ENCODE measurements around the gene SIGLEC7. TPM values are rescaled to one million over a fixed set of nuclear protein-coding genes. Genes with fewer than 3 reads are reported as not detected.

SIGLEC7 gene
- polyA plus RNA-seq, 1 of the 3 experiments (the other 2 are of a cell fraction), result not detected

GRCh38 chr19:51100601-51101000 lies 41.5 kb upstream of the SIGLEC7 start (continued):
- no peak for TF ChIP-seq CTCF (IDR thresholded peaks at IDR 0.05)
- no peak for TF ChIP-seq ELF1 (IDR thresholded peaks at IDR 0.05)
- no peak for TF ChIP-seq CHD2 (IDR thresholded peaks at IDR 0.05; ENCODE audit: low read length, partially characterized antibody)
- no peak for TF ChIP-seq USF2 (IDR thresholded peaks at IDR 0.05; ENCODE audit: borderline replicate concordance, low read depth, low read length)
- TF ChIP-seq GABPA (IDR thresholded peaks at IDR 0.05; ENCODE audit: low read depth), result no peak
- TF ChIP-seq MAX (IDR thresholded peaks at IDR 0.05; ENCODE audit: low read depth), result no peak
- no peak for TF ChIP-seq RAD21 (IDR thresholded peaks at IDR 0.05; ENCODE audit: low read length)

- WGBS (ENCODE audit: low lambda C conversion rate), result 66% methylated on average over 5 of the region's 5 CpGs
- CTCF ChIA-PET, result interaction anchor here (1.1 kb wide), 2 partner anchors 80 to 179 kb away, joined by 4 to 5 read pairs; no protein-coding TSS in a partner anchor
These were observed 40.8 kb upstream of the SIGLEC7 start for GRCh38 chr19:51101171-51101865.

More at GRCh38 chr19:51101171-51101865, 40.8 kb upstream of the SIGLEC7 start:
- POLR2A ChIA-PET, result no interaction called here
- H2AFZ ChIP-seq (ENCODE audit: low read depth), result no peak overlapping the region
- H3K9me3 ChIP-seq, result no peaks in the 10 kb centered on the region
- H3K27me3 ChIP-seq (ENCODE audit: insufficient read depth), result no peaks in the 10 kb centered on the region
- no peaks in the 10 kb centered on the region for H3F3A ChIP-seq (replicated peaks; ENCODE audit: insufficient read depth)
- no peak overlapping the region for H3K9ac ChIP-seq
- H3K36me3 ChIP-seq (replicated peaks in 1 of 2; ENCODE audit: control insufficient read depth in 1 of 2, insufficient read depth in 2 of 2, low read length in 1 of 2), result peaks cover 11 to 40% of the 10 kb centered on the region in 2 experiments
- no peak overlapping the region for H3K4me3 ChIP-seq (ENCODE audit: low read depth in 2 of 2, low read length in 1 of 2)
- H3K4me1 ChIP-seq (ENCODE audit: control insufficient read depth in 1 of 2, insufficient read depth in 2 of 2, low read depth in 1 of 2, low read length in 1 of 2), result no peaks in the 10 kb centered on the region; a peak in 1 of 4 replicates
- H3K4me2 ChIP-seq, result no peak overlapping the region
- H3K79me2 ChIP-seq (ENCODE audit: insufficient read depth), result peaks cover 30% of the 10 kb centered on the region
- peaks cover 19% of the 10 kb centered on the region; the same call in 1 of the 2 replicates for H4K20me1 ChIP-seq (ENCODE audit: insufficient read depth)
- no peak for TF ChIP-seq FOXM1 (IDR thresholded peaks at IDR 0.05; ENCODE audit: low read depth)
- no peak for TF ChIP-seq NRF1 (IDR thresholded peaks at IDR 0.05; ENCODE audit: low read depth, low read length)
- no peak for TF ChIP-seq EP300 (IDR thresholded peaks at IDR 0.05; ENCODE audit: borderline replicate concordance in 1 of 2, low read depth in 1 of 2, low read length in 1 of 2)
- no peak for TF ChIP-seq CHD2 (IDR thresholded peaks at IDR 0.05; ENCODE audit: low read length, partially characterized antibody)
- TF ChIP-seq POLR2AphosphoS5 (IDR thresholded peaks at IDR 0.05; ENCODE audit: low read depth, low read length), result no peak
- no peak for TF ChIP-seq MAX (IDR thresholded peaks at IDR 0.05; ENCODE audit: low read depth)
- no peak for TF ChIP-seq ZBTB33 (IDR thresholded peaks at IDR 0.05; ENCODE audit: borderline replicate concordance, low read depth)
- no peak for TF ChIP-seq MXI1 (IDR thresholded peaks at IDR 0.05; ENCODE audit: low read depth, low read length)
- TF ChIP-seq EZH2phosphoT487 (IDR thresholded peaks at IDR 0.05; ENCODE audit: borderline replicate concordance, low read depth), result no peak
- no peaks in the 10 kb centered on the region for H3K9me2 ChIP-seq
- H3K27ac ChIP-seq (ENCODE audit: low read depth in 2 of 2, low read length in 1 of 2), result no peak overlapping the region
- no peak for DNase-seq

All from SK-N-SH (cell line).